Osteocyte (in vitro differentiated cells): Measurements from ENCODE around the gene SIGLEC11. TPM values are rescaled to one million over a fixed set of nuclear protein-coding genes. Genes with fewer than 3 reads are reported as not detected.
A peak's percentile ranks its signal among the peaks of the same experiment; 100 is the strongest.

Experiments
- DNase-seq: peaks from one replicate; pipeline ENCODE4 v3.0.0; 2021; ENCODE audit warnings: mixed read lengths; ENCODE audit not compliant: unreplicated experiment; ENCODE audit errors: extremely low spot score
- H3K27ac Mint-ChIP-seq: one replicate; pipeline ENCODE4 v1.8.0; 2021; ENCODE audit warnings: mild to moderate bottlenecking, mixed read lengths; ENCODE audit not compliant: unreplicated experiment
- H3K27me3 Mint-ChIP-seq: one replicate; pipeline ENCODE4 v1.8.0; 2021; ENCODE audit warnings: mixed read lengths; ENCODE audit not compliant: unreplicated experiment
- H3K36me3 Mint-ChIP-seq: one replicate; pipeline ENCODE4 v1.8.0; 2021; ENCODE audit warnings: mixed read lengths; ENCODE audit not compliant: unreplicated experiment
- H3K4me1 Mint-ChIP-seq: one replicate; pipeline ENCODE4 v1.8.0; 2021; ENCODE audit warnings: mixed read lengths; ENCODE audit not compliant: unreplicated experiment
- H3K4me3 Mint-ChIP-seq: one replicate; pipeline ENCODE4 v1.8.0; 2021; ENCODE audit warnings: mild to moderate bottlenecking, moderate library complexity, mixed read lengths; ENCODE audit not compliant: unreplicated experiment
- H3K9me3 Mint-ChIP-seq: one replicate; pipeline ENCODE4 v1.8.0; 2021; ENCODE audit warnings: mixed read lengths; ENCODE audit not compliant: unreplicated experiment
- total RNA-seq: library from RNA; stranded (reverse); gene quantifications from 2 replicates; pipeline ENCODE4 v1.2.1, GENCODE V29; 2021
- TF ChIP-seq, protein P1 (sequence below): fragments of 200-600 bp; sonication (generic); IDR thresholded peaks from 2 replicates; pipeline ENCODE4 v1.5.0; 2021; ENCODE audit warnings: antibody characterized with exemption, mild to moderate bottlenecking, moderate library complexity

SIGLEC11 gene
- total RNA-seq, 1 donor from 2014 or later, result not detected

- Mint-ChIP-seq H3K4me1 (no peaks in the 10 kb centered on the region), H3K27me3 (no peaks in the 10 kb centered on the region), H3K4me3 (no peak overlapping the region), H3K36me3 (peaks cover 32% of the 10 kb centered on the region), H3K9me3 (no peaks in the 10 kb centered on the region), H3K27ac (no peak overlapping the region)
- TF ChIP-seq, protein P1, sequence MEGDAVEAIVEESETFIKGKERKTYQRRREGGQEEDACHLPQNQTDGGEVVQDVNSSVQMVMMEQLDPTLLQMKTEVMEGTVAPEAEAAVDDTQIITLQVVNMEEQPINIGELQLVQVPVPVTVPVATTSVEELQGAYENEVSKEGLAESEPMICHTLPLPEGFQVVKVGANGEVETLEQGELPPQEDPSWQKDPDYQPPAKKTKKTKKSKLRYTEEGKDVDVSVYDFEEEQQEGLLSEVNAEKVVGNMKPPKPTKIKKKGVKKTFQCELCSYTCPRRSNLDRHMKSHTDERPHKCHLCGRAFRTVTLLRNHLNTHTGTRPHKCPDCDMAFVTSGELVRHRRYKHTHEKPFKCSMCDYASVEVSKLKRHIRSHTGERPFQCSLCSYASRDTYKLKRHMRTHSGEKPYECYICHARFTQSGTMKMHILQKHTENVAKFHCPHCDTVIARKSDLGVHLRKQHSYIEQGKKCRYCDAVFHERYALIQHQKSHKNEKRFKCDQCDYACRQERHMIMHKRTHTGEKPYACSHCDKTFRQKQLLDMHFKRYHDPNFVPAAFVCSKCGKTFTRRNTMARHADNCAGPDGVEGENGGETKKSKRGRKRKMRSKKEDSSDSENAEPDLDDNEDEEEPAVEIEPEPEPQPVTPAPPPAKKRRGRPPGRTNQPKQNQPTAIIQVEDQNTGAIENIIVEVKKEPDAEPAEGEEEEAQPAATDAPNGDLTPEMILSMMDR, result peak; percentile 34
- DNase-seq, result peak; percentile 95
These were observed 26.3 kb upstream of the SIGLEC11 start for GRCh38 chr19:49987159-49987698.

DNA sequence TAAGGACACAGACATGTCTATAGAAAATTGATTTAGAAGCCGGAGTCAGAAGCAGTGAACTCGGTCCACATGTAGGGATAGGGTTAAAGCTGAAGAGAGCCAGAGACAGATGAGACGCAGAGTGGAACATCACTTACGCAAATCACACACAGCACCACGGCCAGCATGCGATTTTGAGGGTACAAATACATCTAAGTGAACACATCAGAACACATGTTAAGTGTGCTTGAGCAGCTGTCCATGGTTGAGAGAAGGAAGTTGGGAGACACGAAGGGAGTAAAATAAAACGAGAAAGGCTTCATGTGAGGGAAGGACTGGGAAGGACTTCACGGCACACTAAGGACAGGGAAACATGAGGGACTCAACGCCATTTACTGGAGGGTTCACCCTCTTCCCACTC, 25.4 kb upstream of the SIGLEC11 start:
- H3K36me3 Mint-ChIP-seq, result peaks cover 36% of the 10 kb centered on the region
- no peak overlapping the region for H3K4me3 Mint-ChIP-seq
- no peaks in the 10 kb centered on the region for H3K27me3 Mint-ChIP-seq
- H3K27ac Mint-ChIP-seq, result no peak overlapping the region
- TF ChIP-seq, protein P1, result no peak
- H3K9me3 Mint-ChIP-seq, result no peaks in the 10 kb centered on the region
- no peaks in the 10 kb centered on the region for H3K4me1 Mint-ChIP-seq
- DNase-seq, result no peak

GRCh38 chr19:49985871-49986270, 24.9 kb upstream of the SIGLEC11 start:
- Mint-ChIP-seq H3K4me1 (no peaks in the 10 kb centered on the region), H3K36me3 (peaks cover 32% of the 10 kb centered on the region)
- TF ChIP-seq, protein P1, result no peak

GRCh38 chr19:49984491-49984890, 23.5 kb upstream of the SIGLEC11 start:
- Mint-ChIP-seq H3K27me3 (no peaks in the 10 kb centered on the region), H3K9me3 (no peaks in the 10 kb centered on the region), H3K4me1 (no peaks in the 10 kb centered on the region), H3K36me3 (peaks cover 29% of the 10 kb centered on the region), H3K4me3 (no peak overlapping the region), H3K27ac (no peak overlapping the region)
- TF ChIP-seq, protein P1, result no peak
- no peak for DNase-seq

More at GRCh38 chr19:49985871-49986270, 24.9 kb upstream of the SIGLEC11 start:
- no peaks in the 10 kb centered on the region for H3K27me3 Mint-ChIP-seq
- H3K9me3 Mint-ChIP-seq, result no peaks in the 10 kb centered on the region
- H3K27ac Mint-ChIP-seq, result no peak overlapping the region
- DNase-seq, result no peak
- no peak overlapping the region for H3K4me3 Mint-ChIP-seq

DNA sequence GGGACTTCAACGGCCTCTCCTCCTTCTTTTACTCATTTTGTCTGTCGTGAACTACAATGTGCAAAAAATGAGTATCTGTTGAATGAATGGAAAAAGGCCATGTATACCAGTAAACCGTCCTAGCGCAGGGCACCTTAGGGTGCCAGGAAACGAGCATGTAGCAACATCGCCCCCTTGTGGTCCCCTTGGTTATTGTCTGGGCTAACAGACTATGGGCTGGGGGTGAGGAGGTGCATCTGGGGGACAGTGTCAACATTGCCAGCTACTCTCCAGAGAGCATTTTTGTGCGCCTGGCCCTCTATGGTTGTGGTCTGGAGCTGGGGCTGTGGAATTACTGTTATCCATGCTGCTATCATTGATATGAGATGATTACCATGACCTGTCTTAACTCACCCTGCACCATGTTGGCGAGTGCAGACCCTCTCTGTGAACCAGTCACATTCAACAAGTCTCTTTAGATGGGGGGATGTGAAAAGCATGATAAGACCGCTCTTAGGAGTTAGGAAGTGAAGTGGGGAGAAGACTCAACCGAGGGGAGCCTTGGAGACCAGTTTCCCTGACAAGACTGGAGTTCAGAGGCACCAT, 22.8 kb upstream of the SIGLEC11 start:
- DNase-seq, result no peak
- Mint-ChIP-seq H3K9me3 (no peaks in the 10 kb centered on the region), H3K27me3 (no peaks in the 10 kb centered on the region), H3K4me1 (no peaks in the 10 kb centered on the region), H3K36me3 (peaks cover 25% of the 10 kb centered on the region), H3K27ac (no peak overlapping the region), H3K4me3 (no peak overlapping the region)
- TF ChIP-seq, protein P1, result peak; percentile 63
